GF-D8 (cell line): ENCODE data around the gene FAM83D.
"Not testable (repeated sequence)": the region's sequence is repeated elsewhere in the genome, so short reads cannot be mapped to it uniquely, and the experiment has no call there.

Experiments used
- DNase-seq: peaks from one replicate; lab custom pipeline; 2025; lab: John Stamatoyannopoulos, UW

The FAM83D gene

DNA sequence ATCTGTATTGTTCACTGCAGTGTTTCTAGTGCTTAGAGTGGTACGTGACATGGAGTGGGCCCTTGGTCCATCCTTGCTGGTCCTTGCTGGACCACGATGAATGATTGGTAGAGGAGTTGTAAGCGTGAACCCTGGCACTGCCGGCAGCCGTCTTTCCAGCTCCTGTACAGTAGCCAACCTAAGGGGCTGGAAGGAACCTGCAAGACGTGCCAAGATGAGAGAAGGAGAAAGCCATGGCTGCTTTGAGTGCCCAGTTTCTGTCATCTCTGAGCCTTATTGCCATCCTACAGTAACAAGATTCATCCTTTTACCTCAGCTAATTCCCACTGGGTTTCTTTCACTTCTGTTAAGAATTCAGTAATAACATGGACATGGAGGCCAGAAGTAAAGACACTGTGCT is 41.9 kb downstream of the FAM83D start:
- DNase-seq = no peak

DNA sequence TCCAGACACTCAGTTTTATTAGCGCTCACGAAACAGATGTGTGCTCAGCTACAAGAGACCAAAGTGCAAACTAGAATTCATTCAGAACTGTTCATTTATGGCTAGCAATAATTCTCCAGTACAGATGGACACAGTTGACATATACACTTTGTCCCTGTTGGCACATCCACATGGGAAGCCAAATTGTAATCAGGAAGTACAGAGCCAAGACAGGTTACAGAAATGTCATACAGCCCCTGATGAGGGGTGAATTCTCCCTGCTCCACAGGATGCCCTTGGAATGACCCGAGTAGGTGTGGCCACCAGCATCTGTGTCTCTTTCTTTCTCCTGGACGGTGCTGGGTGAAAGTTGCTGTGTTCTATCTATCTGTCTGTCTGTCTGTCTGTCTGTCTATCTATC is 43.5 kb downstream of the FAM83D start:
- no peak for DNase-seq

GRCh38 chr20:38970302-38970701 is 44.1 kb downstream of the FAM83D start:
- DNase-seq = no peak

- DNase-seq = no peak
These were observed 46.9 kb downstream of the FAM83D start for GRCh38 chr20:38973107-38973506.

DNA sequence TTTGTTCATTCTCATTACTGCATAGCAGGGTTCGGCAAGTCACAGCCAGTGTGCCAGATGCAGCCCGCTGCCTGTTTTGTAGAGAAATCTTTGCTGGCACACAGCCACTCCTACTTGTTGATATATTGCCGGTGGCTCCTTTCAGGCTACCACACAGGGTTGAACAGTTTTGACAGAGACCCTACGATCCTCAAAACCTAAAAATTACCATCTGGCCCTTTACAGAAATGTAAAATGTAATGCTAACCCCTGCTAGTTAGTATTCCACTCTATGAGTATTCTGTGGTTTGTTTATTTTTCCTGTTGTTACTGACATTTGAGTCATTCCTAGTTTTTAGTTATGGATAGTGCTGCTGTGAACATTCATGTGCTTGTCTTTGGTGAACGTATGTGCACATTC is 47.4 kb downstream of the FAM83D start:
- no peak for DNase-seq

- DNase-seq = no peak
These were observed 49.4 kb downstream of the FAM83D start for GRCh38 chr20:38975539-38976120.

DNA sequence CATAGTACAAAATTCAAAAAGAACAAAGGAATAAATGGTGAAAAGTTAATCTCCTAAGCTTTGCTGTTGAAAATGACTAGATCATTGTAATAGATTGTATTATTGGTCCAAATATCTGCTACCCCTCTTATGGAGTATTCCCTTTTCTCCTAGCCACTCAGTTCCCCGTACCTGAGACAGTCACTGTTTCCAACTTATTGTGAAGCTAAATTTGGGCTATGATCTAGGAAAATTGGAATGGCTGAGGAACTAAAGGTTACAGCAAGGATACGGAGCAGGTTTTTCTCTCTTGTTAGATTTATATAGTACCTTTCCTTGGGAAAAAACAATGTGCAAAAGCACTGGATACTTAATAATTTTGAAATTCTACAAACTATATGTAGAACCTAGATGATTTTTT is 53.2 kb downstream of the FAM83D start:
- no peak for DNase-seq

DNA sequence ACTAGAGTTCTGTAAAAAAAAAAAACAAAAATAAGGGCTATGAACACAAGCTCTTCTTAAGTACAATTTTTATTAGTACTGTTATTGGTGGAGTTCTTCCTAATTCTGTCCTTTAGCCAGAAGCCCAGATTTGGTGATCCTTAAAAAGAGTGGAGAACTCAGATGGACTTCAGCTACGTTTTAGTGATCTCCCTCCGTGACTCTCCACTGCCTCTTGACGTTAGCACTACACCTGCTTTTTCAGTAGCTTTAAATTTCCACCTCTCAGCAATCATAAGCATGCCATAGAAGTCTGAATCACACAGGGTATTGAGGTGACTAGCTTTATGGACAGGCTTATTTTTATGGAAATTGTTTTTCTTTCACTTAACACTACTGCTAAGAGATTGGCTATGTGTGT is 53.6 kb downstream of the FAM83D start:
- DNase-seq = no peak

GRCh38 chr20:38982291-38982690 is 56.1 kb downstream of the FAM83D start:
- no peak for DNase-seq

DNA sequence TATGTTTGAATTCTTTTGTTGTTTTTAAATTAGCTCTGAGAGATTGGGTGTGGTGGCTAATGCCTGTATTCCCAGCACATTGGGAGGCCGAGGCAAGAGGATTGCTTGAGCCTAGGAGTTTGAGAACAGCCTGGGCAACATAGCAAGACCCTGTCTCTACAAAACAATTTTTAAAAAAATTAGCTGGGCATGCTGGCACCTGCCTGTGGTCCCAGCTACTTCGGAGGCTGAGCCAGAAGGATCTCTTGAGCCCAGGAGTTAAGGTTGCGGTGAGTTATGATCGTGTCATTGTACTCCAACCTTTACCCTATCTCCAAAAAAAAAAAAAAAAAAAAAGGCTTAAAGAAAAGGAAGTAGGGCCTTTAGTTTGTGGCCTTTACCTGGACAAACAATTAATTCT is 58.8 kb downstream of the FAM83D start:
- DNase-seq = no peak

GRCh38 chr20:38985603-38986170 is 59.5 kb downstream of the FAM83D start:
- DNase-seq = no peak

- DNase-seq = no peak
These were observed 60.4 kb downstream of the FAM83D start for GRCh38 chr20:38986663-38987062.

GRCh38 chr20:38987777-38988176 is 61.6 kb downstream of the FAM83D start:
- DNase-seq = no peak

DNA sequence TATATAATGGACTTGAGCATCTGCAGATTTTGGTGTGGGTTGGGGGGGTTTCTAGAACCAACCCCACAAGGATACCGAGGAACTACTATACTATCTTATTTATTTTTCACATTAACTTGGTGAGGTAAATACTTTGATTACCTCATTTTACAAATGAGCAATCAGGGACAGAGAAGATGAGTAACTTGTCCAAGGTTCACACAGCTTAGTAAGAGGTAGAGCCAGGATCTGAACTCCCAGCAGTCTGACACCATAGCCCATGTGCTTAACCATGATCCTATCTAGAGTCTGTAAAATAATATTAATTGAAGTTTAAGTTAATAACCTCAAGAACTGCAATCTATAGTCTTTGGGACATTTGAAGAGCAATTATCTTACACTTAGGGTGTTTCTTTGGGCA is 64.5 kb downstream of the FAM83D start:
- no peak for DNase-seq

GRCh38 chr20:38991814-38992704 is 65.8 kb downstream of the FAM83D start:
- no peak for DNase-seq

DNA sequence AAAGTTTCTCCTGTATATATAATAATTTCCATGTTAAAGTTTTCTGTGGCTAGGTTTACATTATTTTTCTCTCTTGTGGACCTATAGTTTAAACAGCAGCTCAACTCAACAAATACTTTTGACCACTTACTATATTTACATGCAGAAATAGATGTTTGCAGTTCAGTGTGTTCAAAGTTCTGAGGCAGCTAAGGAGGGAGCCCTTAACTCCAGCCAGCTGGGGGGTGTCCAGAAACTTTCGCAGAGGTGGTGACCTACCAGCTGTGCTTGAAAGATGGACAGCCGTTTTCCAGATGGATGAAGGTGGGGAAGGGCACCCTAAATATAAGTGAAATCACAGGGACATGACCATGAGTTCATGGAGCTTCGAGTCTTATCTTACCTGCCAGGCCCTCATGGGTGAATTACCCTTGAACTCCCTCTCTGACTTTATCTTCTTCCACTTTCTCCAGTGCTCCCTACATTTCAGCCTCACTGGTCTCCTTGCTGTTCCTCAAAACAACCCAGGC is 69.4 kb downstream of the FAM83D start:
- DNase-seq = no peak

GRCh38 chr20:38996866-38997265 is 70.6 kb downstream of the FAM83D start:
- not testable (repeated sequence) for DNase-seq

- no peak for DNase-seq
These were observed 71.4 kb downstream of the FAM83D start for GRCh38 chr20:38997622-38998021.

- DNase-seq = no peak
These were observed 73.0 kb downstream of the FAM83D start for GRCh38 chr20:38999217-38999616.

- no peak for DNase-seq
These were observed 74.0 kb downstream of the FAM83D start for GRCh38 chr20:38999965-39000910.
